Bladder microvascular endothelial cell (primary cell): ENCODE results near the gene RERGL. TPM values are rescaled to one million over a fixed set of nuclear protein-coding genes. Genes with fewer than 3 reads are reported as not detected.

Experiments
- total RNA-seq: library from RNA; depleted of rRNA; stranded (reverse); fragments of >200 nt; gene quantifications from 2 replicates; pipeline ENCODE4 v1.2.3, GENCODE V29; 2014

The RERGL gene, protein sequence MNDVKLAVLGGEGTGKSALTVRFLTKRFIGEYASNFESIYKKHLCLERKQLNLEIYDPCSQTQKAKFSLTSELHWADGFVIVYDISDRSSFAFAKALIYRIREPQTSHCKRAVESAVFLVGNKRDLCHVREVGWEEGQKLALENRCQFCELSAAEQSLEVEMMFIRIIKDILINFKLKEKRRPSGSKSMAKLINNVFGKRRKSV
- total RNA-seq = not detected in 2 replicates

DNA sequence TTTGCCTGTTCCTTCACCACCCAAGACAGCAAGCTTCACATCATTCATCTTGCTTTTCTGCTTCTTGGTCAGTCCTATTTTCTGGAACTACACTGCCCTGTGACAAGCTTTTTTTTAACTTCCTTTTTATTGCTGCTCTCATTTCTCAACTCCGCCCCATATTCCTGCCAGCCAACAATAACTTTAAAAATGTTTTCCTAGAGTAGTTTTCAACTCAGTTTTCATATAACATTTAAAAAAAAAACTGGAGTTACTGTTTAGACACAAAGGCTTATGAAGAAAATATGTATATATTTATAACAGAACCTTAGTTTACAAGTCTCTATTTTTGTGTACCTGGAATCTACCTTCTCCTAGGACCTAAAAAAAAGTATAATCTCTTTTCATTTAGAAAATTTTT lies at the start of gene RERGL:
Gene RERGL (minus strand): TSS at position 101 of the 400 bp plus-strand sequence. CDS start 53 bp downstream, at position 48.

Other genes starting within 250 kb of the RERGL start
- gene PIK3C2G, start 171.3 kb upstream of the RERGL start, total RNA-seq = under 0.01 and 5.7 TPM in 2 replicates